Stomach (tissue), 9 donors: ENCODE measurements around the gene CDK19. TPM values are rescaled to one million over a fixed set of nuclear protein-coding genes. Genes with fewer than 3 reads are reported as not detected.

Source experiments
- DNase-seq, 2 donors: peaks; one replicate each; pipeline versions ENCODE4 v3.0.0 to v3.0.0-alpha.2; 2013 to 2019
- H3K27ac ChIP-seq, 5 donors: fragments of 200-600 bp in 4 of 5; sonication (generic) in 4 of 5; one replicate each; pipeline ENCODE4 v1.5.1; 2013 to 2019; ENCODE audit warnings: mild to moderate bottlenecking in 1 of 5, moderate library complexity in 1 of 5
- H3K27me3 ChIP-seq, 3 donors: fragments of 200-600 bp; sonication (generic); one replicate each; pipeline ENCODE4 v1.5.1; 2017 to 2019; ENCODE audit warnings: mixed run types in 1 of 3
- H3K36me3 ChIP-seq, 4 donors: fragments of 200-600 bp; sonication (generic); 1 replicate in 3 of 4; 2 replicates in 1 of 4; pipeline ENCODE4 v1.5.1; 2016 to 2019
- H3K4me1 ChIP-seq, 4 donors: fragments of 200-600 bp; sonication (generic); one replicate each; pipeline ENCODE4 v1.5.1; 2016 to 2019
- H3K4me3 ChIP-seq, 4 donors: fragments of 200-600 bp; sonication (generic) in 3 of 4; one replicate each; pipeline ENCODE4 v1.5.1; 2016 to 2019; ENCODE audit warnings: mild to moderate bottlenecking in 1 of 4
- H3K9me3 ChIP-seq, 4 donors: fragments of 200-600 bp; sonication (generic); one replicate each; pipeline ENCODE4 v1.5.1; 2016 to 2019
- CTCF ChIP-seq, 7 experiments: fragments of 450-650 bp in 4 of 7; fragments of 200-600 bp in 3 of 7; sonication (generic) in 3 of 7; IDR thresholded peaks; one replicate each; pipeline ENCODE4 v1.5.1; 2016 to 2019; ENCODE audit warnings: antibody characterized with exemption in 7 of 7, control low read depth in 2 of 7, mild to moderate bottlenecking in 1 of 7
- EP300 ChIP-seq: sonication (generic); formaldehyde crosslinking; IDR thresholded peaks from one replicate; pipeline ENCODE4 v1.6.1; 2017; ENCODE audit warnings: antibody characterized with exemption
- POLR2A ChIP-seq, 4 donors: fragments of 450-650 bp; IDR thresholded peaks; one replicate each; pipeline ENCODE4 v1.6.1; 2016; ENCODE audit warnings: antibody characterized with exemption in 4 of 4, control low read depth in 2 of 4, mild to moderate bottlenecking in 1 of 4, moderate library complexity in 1 of 4
- POLR2AphosphoS5 ChIP-seq, 3 donors: sonication (generic); formaldehyde crosslinking; IDR thresholded peaks; one replicate each; pipeline ENCODE4 v1.6.1; 2016; ENCODE audit warnings: antibody characterized with exemption in 3 of 3
- WGBS, 5 donors: extraction: QIAGEN DNeasy Blood & Tissue Kit in 3 of 5; methylation state at CpG; one replicate each; pipeline versions ENCODE4 v1.1.5 to v1.1.7; 2013 to 2018; 5-methylcytosine and 5-hydroxymethylcytosine counted together
- intact Hi-C: fragments of 100-400 bp; cut with DNase I; formaldehyde crosslinking; loops from one replicate; pipeline ENCODE4 v1.15.1; 2023; ENCODE audit warnings: low total_unique reads
- polyA plus RNA-seq, 3 donors: library from polyadenylated mRNA; stranded (reverse); fragments of 200-250 nt; gene quantifications; one replicate each; pipeline ENCODE4 v1.2.3, GENCODE V29; 2013
- total RNA-seq, 5 donors: library from RNA; depleted of rRNA; stranded (reverse); fragments of >200 nt; gene quantifications; one replicate each; pipeline versions ENCODE4 v1.1.0 to v1.2.3, GENCODE V29; 2014 to 2016
- donor health status: healthy with polysubstance abuse.
- donor health status: Bipolar disorder and iron deficiency.
- donor health status: healthy.

The CDK19 gene
- total and polyA plus RNA-seq, 8 donors, result 5.4 to 23.5 (median 7.5) TPM

GRCh38 chr6:110682460-110682853, 132.8 kb downstream of the CDK19 start:
- Histone ChIP-seq H3K36me3 (no peaks in the 10 kb centered on the region), H3K27me3 (no peaks in the 10 kb centered on the region), H3K9me3 (no peaks in the 10 kb centered on the region), H3K27ac (peak overlapping the region in 1 of 5 donors; percentile 16), H3K4me3 (no peak overlapping the region), H3K4me1 (peaks cover 0 to 23% (median 11%) of the 10 kb centered on the region in 4 donors)
- WGBS, 5 donors, result 5 to 22% (median 10%) methylated on average over 1 of the region's 1 CpG
- TF ChIP-seq POLR2AphosphoS5 (IDR thresholded peaks at IDR 0.05) (peak in 1 of 3 donors; percentile 50), CTCF (IDR thresholded peaks at IDR 0.05) (peak in 5 of 7 experiments; percentile 26 to 76 (median 69)), EP300 (no peak)
- intact Hi-C loops, result loop anchor here (10.0 kb wide), 1 partner anchor 202 kb away; no protein-coding TSS in a partner anchor
- peak; percentile 52 to 94 for DNase-seq

- H3K27ac ChIP-seq, result peak overlapping the region in 2 of 5 donors; percentile 1 to 16
- DNase-seq, result peak in 1 of 2 donors; percentile 21
- 30 to 35% (median 33%) methylated on average over 4 of the region's 4 CpGs for WGBS, 5 donors
- H3K4me3 ChIP-seq, result no peak overlapping the region
- no peaks in the 10 kb centered on the region for H3K36me3 ChIP-seq
- TF ChIP-seq CTCF (IDR thresholded peaks at IDR 0.05) (no peak), EP300 (no peak), POLR2AphosphoS5 (IDR thresholded peaks at IDR 0.05) (no peak), POLR2A (IDR thresholded peaks at IDR 0.05) (no peak)
- H3K9me3 ChIP-seq, result no peaks in the 10 kb centered on the region
- peaks cover 0 to 19% (median 11%) of the 10 kb centered on the region in 4 donors for H3K4me1 ChIP-seq
- H3K27me3 ChIP-seq, result no peaks in the 10 kb centered on the region
- intact Hi-C loops, result loop anchor here (10.0 kb wide), 1 partner anchor 203 kb away; no protein-coding TSS in a partner anchor
Measured at GRCh38 chr6:110681543-110682459, 133.5 kb downstream of the CDK19 start.

- intact Hi-C loops, result no loop called here
- no peak overlapping the region for H3K4me3 ChIP-seq
- no peak for TF ChIP-seq CTCF (IDR thresholded peaks at IDR 0.05)
- TF ChIP-seq EP300, result no peak
- no peak for TF ChIP-seq POLR2AphosphoS5 (IDR thresholded peaks at IDR 0.05)
- TF ChIP-seq POLR2A (IDR thresholded peaks at IDR 0.05), result no peak
- H3K27ac ChIP-seq, result no peak overlapping the region
- no peaks in the 10 kb centered on the region for H3K9me3 ChIP-seq
- H3K36me3 ChIP-seq, result no peaks in the 10 kb centered on the region
- H3K27me3 ChIP-seq, result no peaks in the 10 kb centered on the region
- peaks cover 0 to 14% (median 7%) of the 10 kb centered on the region in 4 donors for H3K4me1 ChIP-seq
- no peak for DNase-seq
Measured at GRCh38 chr6:110676396-110676795, 138.9 kb downstream of the CDK19 start.

GRCh38 chr6:110674096-110674495, 141.2 kb downstream of the CDK19 start:
- no peak for TF ChIP-seq CTCF (IDR thresholded peaks at IDR 0.05)
- DNase-seq, result no peak
- H3K27ac ChIP-seq, result peak overlapping the region in 2 of 5 donors; percentile 5 to 27
- H3K27me3 ChIP-seq, result no peaks in the 10 kb centered on the region
- H3K36me3 ChIP-seq, result peaks cover 0 to 7% (median 0%) of the 10 kb centered on the region in 4 donors
- no peaks in the 10 kb centered on the region for H3K9me3 ChIP-seq
- 24 to 58% (median 36%) methylated on average over 1 of the region's 1 CpG for WGBS, 5 donors
- intact Hi-C loops, result no loop called here
- no peak overlapping the region for H3K4me3 ChIP-seq
- H3K4me1 ChIP-seq, result peaks cover 0 to 17% (median 8%) of the 10 kb centered on the region in 4 donors
